Uterus (tissue), 4 donors: ENCODE results near the gene MELK. TPM values are rescaled to one million over a fixed set of nuclear protein-coding genes. Genes with fewer than 3 reads are reported as not detected.

Experiments
- DNase-seq, 2 donors: peaks; one replicate each; pipeline ENCODE4 v3.0.0-alpha.2; 2019 to 2020
- H3K27ac ChIP-seq, 2 donors: fragments of 200-600 bp; sonication (generic); 1 replicate in 1 of 2; 2 replicates in 1 of 2; pipeline ENCODE4 v1.5.1; 2016 to 2018
- H3K27me3 ChIP-seq, 2 donors: fragments of 200-600 bp; sonication (generic); one replicate each; pipeline ENCODE4 v1.5.1; 2018 to 2019; ENCODE audit warnings: control low read depth in 1 of 2
- H3K36me3 ChIP-seq, 2 donors: fragments of 200-600 bp; sonication (generic); one replicate each; pipeline ENCODE4 v1.5.1; 2019; ENCODE audit warnings: control low read depth in 1 of 2
- H3K4me1 ChIP-seq, 2 donors: fragments of 200-600 bp; sonication (generic); one replicate each; pipeline ENCODE4 v1.5.1; 2018 to 2019; ENCODE audit warnings: control low read depth in 1 of 2
- H3K4me3 ChIP-seq, 2 donors: fragments of 200-600 bp; sonication (generic); 1 replicate in 1 of 2; 2 replicates in 1 of 2; pipeline ENCODE4 v1.5.1; 2018 to 2019; ENCODE audit warnings: mild to moderate bottlenecking in 1 of 2
- H3K9me3 ChIP-seq, 2 donors: fragments of 200-600 bp; sonication (generic); one replicate each; pipeline ENCODE4 v1.5.1; 2019; ENCODE audit warnings: control low read depth in 1 of 2
- CTCF ChIP-seq, 4 experiments: fragments of 200-600 bp in 2 of 4; fragments of 450-650 bp in 2 of 4; sonication (generic) in 2 of 4; IDR thresholded peaks; one replicate each; pipeline ENCODE4 v1.5.1; 2016 to 2019; ENCODE audit warnings: antibody characterized with exemption in 4 of 4, mild to moderate bottlenecking in 2 of 4, moderate library complexity in 1 of 4
- POLR2A ChIP-seq, 2 donors: fragments of 450-650 bp; IDR thresholded peaks; one replicate each; pipeline ENCODE4 v1.6.1; 2016; ENCODE audit warnings: antibody characterized with exemption in 2 of 2, mild to moderate bottlenecking in 1 of 2, moderate library complexity in 1 of 2
- intact Hi-C: fragments of 100-400 bp; cut with DNase I; formaldehyde crosslinking; loops from one replicate; pipeline ENCODE4 v1.15.1; 2023; ENCODE audit warnings: low total_unique reads
- total RNA-seq, 4 donors: library from RNA; depleted of rRNA in 3 of 4; stranded (reverse); fragments of >200 nt in 3 of 4; gene quantifications; one replicate each; pipeline versions ENCODE4 v1.1.0 to v1.2.4, GENCODE V29; 2014 to 2023
- donor health status: DM: yes; HTN: yes; CAD: no.

The MELK gene
- total RNA-seq, 4 donors from 2014 or later, result 21.4 TPM; not detected in 3

GRCh38 chr9:36679710-36680109 is 107.0 kb downstream of the MELK start:
- Histone ChIP-seq H3K36me3 (no peaks in the 10 kb centered on the region), H3K4me3 (no peak overlapping the region), H3K27ac (no peak overlapping the region), H3K27me3 (no peaks in the 10 kb centered on the region), H3K9me3 (no peaks in the 10 kb centered on the region), H3K4me1 (no peaks in the 10 kb centered on the region)
- intact Hi-C loops, result no loop called here
- DNase-seq, result no peak
- no peak for TF ChIP-seq POLR2A (IDR thresholded peaks at IDR 0.05)
- TF ChIP-seq CTCF (IDR thresholded peaks at IDR 0.05), result no peak

GRCh38 chr9:36686471-36686870 is 113.8 kb downstream of the MELK start:
- TF ChIP-seq CTCF (IDR thresholded peaks at IDR 0.05) (no peak), POLR2A (IDR thresholded peaks at IDR 0.05) (no peak)

DNA sequence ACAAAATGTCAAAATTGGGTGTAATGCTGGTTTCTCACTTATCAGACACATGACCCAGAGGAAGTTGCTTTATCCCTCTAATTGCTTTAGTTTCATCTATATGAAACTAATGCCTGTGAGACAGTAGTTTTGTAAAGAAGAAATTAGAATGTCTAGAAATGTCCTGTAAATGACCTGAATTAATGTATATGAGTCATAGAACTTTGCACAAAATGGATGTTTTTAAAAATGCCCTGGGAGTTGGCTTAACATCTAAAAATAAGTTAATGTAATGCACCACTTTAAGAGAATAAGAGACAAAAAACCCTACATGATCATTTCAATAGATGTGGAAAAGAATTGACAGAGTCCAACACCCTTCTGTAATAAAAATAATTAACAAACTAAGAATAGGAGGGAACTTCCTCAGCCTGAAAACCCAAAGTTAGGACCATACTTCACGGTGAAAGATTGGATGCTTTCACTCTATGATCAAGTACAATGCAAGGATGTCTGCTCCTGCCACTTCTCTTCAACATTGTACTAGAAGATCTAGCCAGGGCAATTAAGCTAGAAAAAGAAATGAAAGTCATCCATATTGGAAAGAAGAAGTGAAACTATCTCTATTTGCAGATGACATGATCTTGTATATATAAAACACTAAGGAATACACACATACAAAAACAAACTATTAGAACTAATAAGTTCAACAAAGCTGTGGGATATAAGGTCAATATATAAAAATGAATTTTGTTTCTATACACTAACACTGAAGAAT is 117.9 kb downstream of the MELK start:
- H3K27me3 ChIP-seq, result no peaks in the 10 kb centered on the region
- H3K4me3 ChIP-seq, result no peak overlapping the region
- TF ChIP-seq CTCF (IDR thresholded peaks at IDR 0.05) (no peak), POLR2A (IDR thresholded peaks at IDR 0.05) (no peak)
- H3K9me3 ChIP-seq, result no peaks in the 10 kb centered on the region
- H3K4me1 ChIP-seq, result no peaks in the 10 kb centered on the region
- H3K36me3 ChIP-seq, result no peaks in the 10 kb centered on the region
- DNase-seq, result no peak
- intact Hi-C loops, result no loop called here
- no peak overlapping the region for H3K27ac ChIP-seq

More at GRCh38 chr9:36686471-36686870, 113.8 kb downstream of the MELK start:
- no peaks in the 10 kb centered on the region for H3K9me3 ChIP-seq
- H3K4me1 ChIP-seq, result no peaks in the 10 kb centered on the region
- H3K36me3 ChIP-seq, result no peaks in the 10 kb centered on the region
- H3K27me3 ChIP-seq, result no peaks in the 10 kb centered on the region
- no peak overlapping the region for H3K27ac ChIP-seq
- intact Hi-C loops, result no loop called here
- no peak overlapping the region for H3K4me3 ChIP-seq
- DNase-seq, result no peak

GRCh38 chr9:36691671-36692070 is 119.0 kb downstream of the MELK start:
- TF ChIP-seq POLR2A (IDR thresholded peaks at IDR 0.05) (no peak), CTCF (IDR thresholded peaks at IDR 0.05) (no peak)
- DNase-seq, result no peak
- intact Hi-C loops, result no loop called here
- H3K4me1 ChIP-seq, result no peaks in the 10 kb centered on the region
- no peaks in the 10 kb centered on the region for H3K27me3 ChIP-seq
- H3K9me3 ChIP-seq, result no peaks in the 10 kb centered on the region
- no peaks in the 10 kb centered on the region for H3K36me3 ChIP-seq
- no peak overlapping the region for H3K4me3 ChIP-seq
- no peak overlapping the region for H3K27ac ChIP-seq

- Histone ChIP-seq H3K4me1 (no peaks in the 10 kb centered on the region), H3K27me3 (no peaks in the 10 kb centered on the region), H3K9me3 (no peaks in the 10 kb centered on the region), H3K4me3 (no peak overlapping the region), H3K36me3 (no peaks in the 10 kb centered on the region), H3K27ac (no peak overlapping the region)
- intact Hi-C loops, result no loop called here
- DNase-seq, result no peak
- TF ChIP-seq CTCF (IDR thresholded peaks at IDR 0.05) (no peak), POLR2A (IDR thresholded peaks at IDR 0.05) (no peak)
Measured at GRCh38 chr9:36698984-36699383, 126.3 kb downstream of the MELK start.
